CD8-positive, alpha-beta memory T cell (primary cell): ENCODE measurements around the gene HOMER2. TPM values are rescaled to one million over a fixed set of nuclear protein-coding genes. Genes with fewer than 3 reads are reported as not detected.

Experiments
- CTCF ChIA-PET: fragments of 350-600 bp; sonication (Branson Sonifier 250); formaldehyde crosslinking; loops from one replicate; lab custom pipeline; 2021; ENCODE audit warnings: antibody characterized with exemption; lab: Charles Lee
- POLR2A ChIA-PET: fragments of 350-600 bp; sonication (Branson Sonifier 250); formaldehyde crosslinking; loops from one replicate; lab custom pipeline; 2021; ENCODE audit warnings: antibody characterized with exemption; lab: Charles Lee
- DNase-seq, 5 donors: peaks; one replicate each; pipeline versions ENCODE4 v3.0.0 to v3.0.0-alpha.2; 2020 to 2022; ENCODE audit warnings: mixed read lengths in 1 of 5
- H3K27ac ChIP-seq: one replicate; pipeline ENCODE4 v1.7.0; 2013; ENCODE audit warnings: low read depth, mild to moderate bottlenecking, low read length, moderate library complexity
- H3K27me3 ChIP-seq: 2 replicates; pipeline ENCODE4 v1.7.0; 2013; ENCODE audit warnings: low read length, mild to moderate bottlenecking; ENCODE audit not compliant: insufficient read depth, poor library complexity, severe bottlenecking
- H3K36me3 ChIP-seq: 2 replicates; pipeline ENCODE4 v1.7.0; 2013; ENCODE audit warnings: mild to moderate bottlenecking, low read length, moderate library complexity; ENCODE audit not compliant: insufficient read depth
- H3K4me1 ChIP-seq: 2 replicates; pipeline ENCODE4 v1.7.0; 2013; ENCODE audit warnings: mild to moderate bottlenecking, low read length, moderate library complexity; ENCODE audit not compliant: insufficient read depth
- H3K4me3 ChIP-seq: 2 replicates; pipeline ENCODE4 v1.7.0; 2013; ENCODE audit warnings: mild to moderate bottlenecking, low read length
- H3K9me3 ChIP-seq: 2 replicates; pipeline ENCODE4 v1.7.0; 2013; ENCODE audit warnings: mild to moderate bottlenecking, low read length
- H3K27ac Mint-ChIP-seq, 8 donors: one replicate each; pipeline ENCODE4 v1.8.0; 2020 to 2021; ENCODE audit warnings: mixed read lengths in 8 of 8, mild to moderate bottlenecking in 6 of 8, inconsistent platforms in 3 of 8, moderate library complexity in 3 of 8
- H3K27me3 Mint-ChIP-seq, 2 donors: one replicate each; pipeline ENCODE4 v1.8.0; 2020 to 2021; ENCODE audit warnings: mixed read lengths in 2 of 2, mild to moderate bottlenecking in 1 of 2, moderate library complexity in 1 of 2
- H3K36me3 Mint-ChIP-seq, 3 donors: one replicate each; pipeline ENCODE4 v1.8.0; 2020 to 2021; ENCODE audit warnings: mixed read lengths in 3 of 3, inconsistent platforms in 1 of 3, mild to moderate bottlenecking in 1 of 3
- H3K4me1 Mint-ChIP-seq, 3 donors: one replicate each; pipeline ENCODE4 v1.8.0; 2020 to 2021; ENCODE audit warnings: mixed read lengths in 3 of 3, inconsistent platforms in 1 of 3, mild to moderate bottlenecking in 1 of 3
- H3K4me3 Mint-ChIP-seq, 7 donors: one replicate each; pipeline ENCODE4 v1.8.0; 2020 to 2021; ENCODE audit warnings: mixed read lengths in 7 of 7, mild to moderate bottlenecking in 6 of 7, moderate library complexity in 4 of 7, inconsistent platforms in 2 of 7
- H3K9me3 Mint-ChIP-seq, 5 donors: one replicate each; pipeline ENCODE4 v1.8.0; 2020 to 2022; ENCODE audit warnings: mixed read lengths in 5 of 5, mild to moderate bottlenecking in 3 of 5, moderate library complexity in 2 of 5, inconsistent platforms in 1 of 5
- polyA plus RNA-seq: library from polyadenylated mRNA; unstranded; fragments of 300-500 nt; fragmentation: Illumina TruSeq; gene quantifications from one replicate; pipeline ENCODE4 v1.2.3, GENCODE V29; 2021
- total RNA-seq, 2 experiments: library from RNA; stranded (reverse); gene quantifications; one replicate each; pipeline ENCODE4 v1.2.3, GENCODE V29; 2021

The HOMER2 gene
- total and polyA plus RNA-seq, 3 experiments from 2014 or later: 1.6 to 14.1 (median 13.6) TPM

- H3K36me3 Mint-ChIP-seq: peaks cover 7 to 30% (median 11%) of the 10 kb centered on the region in 3 donors
- CTCF ChIA-PET: interaction anchor here (1.4 kb wide), 1 partner anchor 19 kb away, joined by 3 read pairs; the partner anchor contains the start of gene C15orf40
- Histone ChIP-seq H3K36me3 (peaks cover 14% of the 10 kb centered on the region), H3K9me3 (no peaks in the 10 kb centered on the region), H3K27ac (no peak overlapping the region), H3K27me3 (no peaks in the 10 kb centered on the region), H3K4me1 (peaks cover 2% of the 10 kb centered on the region), H3K4me3 (no peak overlapping the region)
- DNase-seq: no peak
- H3K4me3 Mint-ChIP-seq: no peak overlapping the region
- peaks cover 3 to 14% (median 10%) of the 10 kb centered on the region in 3 donors for H3K4me1 Mint-ChIP-seq
- no peaks in the 10 kb centered on the region for H3K9me3 Mint-ChIP-seq
- POLR2A ChIA-PET: no interaction called here
- H3K27me3 Mint-ChIP-seq: no peaks in the 10 kb centered on the region
- H3K27ac Mint-ChIP-seq: no peak overlapping the region
These were observed 40.0 kb upstream of the HOMER2 start for GRCh38 chr15:82992436-82992998.

GRCh38 chr15:82986442-82986780 is 33.9 kb upstream of the HOMER2 start:
- DNase-seq: peak in 1 of 5 donors; percentile 10
- peaks cover 0 to 5% of the 10 kb centered on the region in 2 donors for H3K27me3 Mint-ChIP-seq
- Histone ChIP-seq H3K9me3 (no peaks in the 10 kb centered on the region), H3K27ac (peak overlapping the region; percentile 66), H3K4me1 (peaks cover 22% of the 10 kb centered on the region), H3K36me3 (peaks cover 15% of the 10 kb centered on the region), H3K27me3 (no peaks in the 10 kb centered on the region), H3K4me3 (peak overlapping the region; percentile 79)
- CTCF ChIA-PET: interaction anchor here (1.7 to 2.3 kb wide), 3 partner anchors 14 to 306 kb away, joined by 3 to 13 read pairs (median 12); partner anchors contain the start of gene C15orf40
- peaks cover 5 to 44% (median 14%) of the 10 kb centered on the region in 3 donors for H3K36me3 Mint-ChIP-seq
- POLR2A ChIA-PET: interaction anchor here (0.9 to 1.9 kb wide), 5 partner anchors 25 to 446 kb away, joined by 3 to 19 read pairs (median 8); partner anchors contain the start of genes C15orf40, RPS17 and WHAMM
- peak overlapping the region; percentile 44 to 99 (median 96) for H3K27ac Mint-ChIP-seq
- peak overlapping the region; percentile 93 to 99 (median 99) for H3K4me3 Mint-ChIP-seq
- peaks cover 0 to 2% (median 0%) of the 10 kb centered on the region in 5 donors for H3K9me3 Mint-ChIP-seq
- peaks cover 26 to 39% (median 35%) of the 10 kb centered on the region in 3 donors for H3K4me1 Mint-ChIP-seq

GRCh38 chr15:82985688-82986441 is 33.3 kb upstream of the HOMER2 start, which contains the start of gene RAMAC:
Gene RAMAC (plus strand): TSS chr15:82986210. CDS start chr15:82989019, 2,809 bp downstream.
- H3K9me3 ChIP-seq: no peaks in the 10 kb centered on the region
- peaks cover 26 to 39% (median 34%) of the 10 kb centered on the region in 3 donors for H3K4me1 Mint-ChIP-seq
- H3K36me3 ChIP-seq: peaks cover 15% of the 10 kb centered on the region
- ChIA-PET POLR2A (interaction anchor here (0.5 to 1.9 kb wide), 6 partner anchors 25 to 445 kb away, joined by 3 to 19 read pairs (median 6); partner anchors contain the start of genes C15orf40, RPS17 and WHAMM), CTCF (interaction anchor here (1.7 to 2.3 kb wide), 3 partner anchors 14 to 305 kb away, joined by 3 to 13 read pairs (median 12); partner anchors contain the start of gene C15orf40)
- H3K4me1 ChIP-seq: peaks cover 22% of the 10 kb centered on the region
- H3K9me3 Mint-ChIP-seq: peaks cover 0 to 2% (median 0%) of the 10 kb centered on the region in 5 donors
- peak within 1 kb of the TSS; percentile 79 for H3K4me3 ChIP-seq
- DNase-seq: peak; percentile 87 to 97 (median 91)
- H3K36me3 Mint-ChIP-seq: peaks cover 4 to 41% (median 14%) of the 10 kb centered on the region in 3 donors
- H3K27ac Mint-ChIP-seq: peak within 1 kb of the TSS; percentile 44 to 99 (median 96)
- no peaks in the 10 kb centered on the region for H3K27me3 ChIP-seq
- H3K27ac ChIP-seq: peak within 1 kb of the TSS; percentile 66
- peak within 1 kb of the TSS; percentile 93 to 99 (median 99) for H3K4me3 Mint-ChIP-seq
- H3K27me3 Mint-ChIP-seq: peaks cover 0 to 5% of the 10 kb centered on the region in 2 donors

GRCh38 chr15:82980981-82981380 is 28.5 kb upstream of the HOMER2 start:
- H3K4me3 ChIP-seq: no peak overlapping the region
- peaks cover 0 to 5% (median 2%) of the 10 kb centered on the region in 3 donors for H3K36me3 Mint-ChIP-seq
- H3K4me3 Mint-ChIP-seq: no peak overlapping the region
- no peaks in the 10 kb centered on the region for H3K9me3 ChIP-seq
- ChIA-PET POLR2A (no interaction called here), CTCF (no interaction called here)
- H3K27ac Mint-ChIP-seq: no peak overlapping the region
- DNase-seq: no peak
- peaks cover 8% of the 10 kb centered on the region for H3K4me1 ChIP-seq
- no peak overlapping the region for H3K27ac ChIP-seq
- H3K9me3 Mint-ChIP-seq: peaks cover 0 to 2% (median 0%) of the 10 kb centered on the region in 5 donors
- peaks cover 12 to 15% (median 14%) of the 10 kb centered on the region in 3 donors for H3K4me1 Mint-ChIP-seq
- H3K27me3 ChIP-seq: no peaks in the 10 kb centered on the region
- H3K36me3 ChIP-seq: no peaks in the 10 kb centered on the region
- peaks cover 0 to 4% of the 10 kb centered on the region in 2 donors for H3K27me3 Mint-ChIP-seq

GRCh38 chr15:82979726-82980125 is 27.2 kb upstream of the HOMER2 start:
- H3K27me3 ChIP-seq: no peaks in the 10 kb centered on the region
- no peaks in the 10 kb centered on the region for H3K36me3 ChIP-seq
- ChIA-PET CTCF (no interaction called here), POLR2A (no interaction called here)
- H3K27me3 Mint-ChIP-seq: no peaks in the 10 kb centered on the region
- H3K27ac Mint-ChIP-seq: no peak overlapping the region
- no peaks in the 10 kb centered on the region for H3K9me3 ChIP-seq
- H3K27ac ChIP-seq: no peak overlapping the region
- H3K4me3 Mint-ChIP-seq: no peak overlapping the region
- peaks cover 0 to 3% (median 1%) of the 10 kb centered on the region in 3 donors for H3K4me1 Mint-ChIP-seq
- DNase-seq: no peak
- H3K4me1 ChIP-seq: no peaks in the 10 kb centered on the region
- H3K9me3 Mint-ChIP-seq: no peaks in the 10 kb centered on the region
- no peak overlapping the region for H3K4me3 ChIP-seq
- peaks cover 0 to 2% (median 0%) of the 10 kb centered on the region in 3 donors for H3K36me3 Mint-ChIP-seq

- no peaks in the 10 kb centered on the region for H3K4me1 Mint-ChIP-seq
These were observed 25.9 kb upstream of the HOMER2 start for GRCh38 chr15:82978438-82978837.

GRCh38 chr15:82977076-82977475 is 24.6 kb upstream of the HOMER2 start:
- POLR2A ChIA-PET: no interaction called here
- H3K9me3 Mint-ChIP-seq: no peaks in the 10 kb centered on the region
- H3K4me1 Mint-ChIP-seq: no peaks in the 10 kb centered on the region
- no peak for DNase-seq
- H3K27ac Mint-ChIP-seq: peak overlapping the region in 1 of 8 donors; percentile 14
- H3K4me3 ChIP-seq: no peak overlapping the region
- no peaks in the 10 kb centered on the region for H3K4me1 ChIP-seq
- no peaks in the 10 kb centered on the region for H3K27me3 Mint-ChIP-seq
- no peaks in the 10 kb centered on the region for H3K9me3 ChIP-seq
- no peak overlapping the region for H3K4me3 Mint-ChIP-seq
- peaks cover 0 to 2% (median 0%) of the 10 kb centered on the region in 3 donors for H3K36me3 Mint-ChIP-seq
- H3K36me3 ChIP-seq: no peaks in the 10 kb centered on the region
- CTCF ChIA-PET: no interaction called here
- H3K27ac ChIP-seq: no peak overlapping the region
- H3K27me3 ChIP-seq: no peaks in the 10 kb centered on the region

More at GRCh38 chr15:82978438-82978837, 25.9 kb upstream of the HOMER2 start:
- Mint-ChIP-seq H3K36me3 (peaks cover 0 to 2% (median 0%) of the 10 kb centered on the region in 3 donors), H3K27ac (peak overlapping the region in 1 of 8 donors; percentile 71), H3K27me3 (no peaks in the 10 kb centered on the region), H3K4me3 (no peak overlapping the region), H3K9me3 (no peaks in the 10 kb centered on the region)
- ChIA-PET CTCF (no interaction called here), POLR2A (no interaction called here)
- H3K27ac ChIP-seq: no peak overlapping the region
- no peaks in the 10 kb centered on the region for H3K4me1 ChIP-seq
- no peaks in the 10 kb centered on the region for H3K36me3 ChIP-seq
- no peak for DNase-seq
- no peak overlapping the region for H3K4me3 ChIP-seq
- H3K9me3 ChIP-seq: no peaks in the 10 kb centered on the region
- no peaks in the 10 kb centered on the region for H3K27me3 ChIP-seq
